Keratinocyte (primary cell): ENCODE measurements around the gene PRPF39. TPM values are rescaled to one million over a fixed set of nuclear protein-coding genes. Genes with fewer than 3 reads are reported as not detected.
"Not testable (repeated sequence)": the region's sequence is repeated elsewhere in the genome, so short reads cannot be mapped to it uniquely, and the experiment has no call there.

Experiments
- DNase-seq: peaks from one replicate; pipeline ENCODE4 v3.0.0-alpha.2; 2011; ENCODE audit warnings: low read depth, missing footprints, low spot score
- FAIRE-seq: peaks from 2 replicates; lab custom pipeline; 2011; peaks lifted over from hg19 to GRCh38; lab: Jason Lieb, UNC
- H2AFZ ChIP-seq: 2 replicates; pipeline ENCODE4 v1.6.0; 2012; ENCODE audit warnings: low read length, control low read depth, inconsistent platforms; ENCODE audit not compliant: control insufficient read depth
- H3K27ac ChIP-seq: 2 replicates; pipeline ENCODE4 v1.5.1; 2011; ENCODE audit warnings: low read length; ENCODE audit not compliant: control insufficient read depth, insufficient read depth
- H3K27me3 ChIP-seq: 3 replicates; pipeline ENCODE4 v1.6.0; 2011; ENCODE audit warnings: low read length; ENCODE audit not compliant: control insufficient read depth, insufficient read depth; ENCODE audit errors: extremely low read depth
- H3K36me3 ChIP-seq, 2 experiments: 2 replicates in 1 of 2; 3 replicates in 1 of 2; pipeline ENCODE4 v1.5.1; 2011; ENCODE audit warnings: low read length in 2 of 2, mild to moderate bottlenecking in 1 of 2; ENCODE audit not compliant: control insufficient read depth in 2 of 2, insufficient read depth in 2 of 2; ENCODE audit errors: extremely low read depth in 1 of 2
- H3K4me1 ChIP-seq: 3 replicates; pipeline ENCODE4 v1.5.1; 2011; ENCODE audit warnings: low read length; ENCODE audit not compliant: control insufficient read depth, insufficient read depth; ENCODE audit errors: extremely low read depth
- H3K4me2 ChIP-seq: 3 replicates; pipeline ENCODE4 v1.6.0; 2011; ENCODE audit warnings: low read depth, low read length; ENCODE audit not compliant: control insufficient read depth, insufficient read depth; ENCODE audit errors: extremely low read depth
- H3K4me3 ChIP-seq, 3 experiments: fragments of 200-600 bp in 1 of 3; sonication (generic) in 1 of 3; 2 replicates in 2 of 3; 3 replicates in 1 of 3; pipeline ENCODE4 v1.5.1; 2011 to 2016; ENCODE audit warnings: low read length in 3 of 3, mild to moderate bottlenecking in 3 of 3, control low read depth in 2 of 3, inconsistent platforms in 1 of 3, low read depth in 1 of 3, mixed read lengths in 1 of 3, mixed run types in 1 of 3, moderate library complexity in 1 of 3; ENCODE audit not compliant: control insufficient read depth in 2 of 3, insufficient read depth in 2 of 3; ENCODE audit errors: extremely low read depth in 1 of 3
- H3K79me2 ChIP-seq: 2 replicates; pipeline ENCODE4 v1.6.0; 2012; ENCODE audit warnings: low read length; ENCODE audit not compliant: control insufficient read depth, insufficient read depth
- H3K9ac ChIP-seq: 3 replicates; pipeline ENCODE4 v1.6.0; 2011; ENCODE audit warnings: low read length; ENCODE audit not compliant: control insufficient read depth, insufficient read depth; ENCODE audit errors: extremely low read depth
- H3K9me1 ChIP-seq: 3 replicates; pipeline ENCODE4 v1.6.0; 2011; ENCODE audit warnings: low read length; ENCODE audit not compliant: control insufficient read depth, insufficient read depth; ENCODE audit errors: extremely low read depth
- H3K9me3 ChIP-seq: 2 replicates; pipeline ENCODE4 v1.5.1; 2012; ENCODE audit warnings: low read depth, low read length; ENCODE audit not compliant: control insufficient read depth
- H4K20me1 ChIP-seq: 3 replicates; pipeline ENCODE4 v1.6.0; 2011; ENCODE audit warnings: low read length; ENCODE audit not compliant: control insufficient read depth, insufficient read depth; ENCODE audit errors: extremely low read depth
- EZH2 ChIP-seq: IDR thresholded peaks from one replicate; pipeline ENCODE4 v1.6.1; 2012; ENCODE audit warnings: inconsistent platforms, mild to moderate bottlenecking, low read length, moderate library complexity
- dilution Hi-C: fragments of 300-500 bp; cut with MboI; formaldehyde crosslinking; loops from one replicate; pipeline ENCODE4 v1.7.0; 2020; ENCODE audit warnings: low sequenced_read_pairs; ENCODE audit not compliant: extremely low pct_ligation_motif_present
- polyA plus RNA-seq, 5 experiments: library from polyadenylated mRNA; depleted of rRNA in 3 of 5; stranded (reverse) in 3 of 5; stranded (forward) in 1 of 5; unstranded in 1 of 5; fragments of >200 nt; gene quantifications; 1 replicate in 1 of 5; 2 replicates in 3 of 5; 3 replicates in 1 of 5; pipeline versions ENCODE4 v1.2.1 to v1.2.3, GENCODE V29; 2011 to 2012; ENCODE audit warnings: missing spikeins in 2 of 5, low read depth in 1 of 5, low replicate concordance in 1 of 5
- TF ChIP-seq, protein P1 (sequence below), 3 experiments: IDR thresholded peaks in 1 of 3; conservative IDR thresholded peaks in 1 of 3; optimal IDR thresholded peaks in 1 of 3; 2 replicates in 2 of 3; 3 replicates in 1 of 3; pipeline versions ENCODE3 to v1.5.1; 2011; ENCODE audit warnings: low read length in 3 of 3, mild to moderate bottlenecking in 3 of 3, moderate library complexity in 2 of 3, control low read depth in 1 of 3, inconsistent platforms in 1 of 3; ENCODE audit not compliant: insufficient read depth in 2 of 3; ENCODE audit errors: extremely low read depth in 1 of 3

The PRPF39 gene
- polyA plus RNA-seq, 1 donor (not counting 4 experiments of a cell fraction or from before 2014, with no cell fraction given), result 45.5 TPM

DNA sequence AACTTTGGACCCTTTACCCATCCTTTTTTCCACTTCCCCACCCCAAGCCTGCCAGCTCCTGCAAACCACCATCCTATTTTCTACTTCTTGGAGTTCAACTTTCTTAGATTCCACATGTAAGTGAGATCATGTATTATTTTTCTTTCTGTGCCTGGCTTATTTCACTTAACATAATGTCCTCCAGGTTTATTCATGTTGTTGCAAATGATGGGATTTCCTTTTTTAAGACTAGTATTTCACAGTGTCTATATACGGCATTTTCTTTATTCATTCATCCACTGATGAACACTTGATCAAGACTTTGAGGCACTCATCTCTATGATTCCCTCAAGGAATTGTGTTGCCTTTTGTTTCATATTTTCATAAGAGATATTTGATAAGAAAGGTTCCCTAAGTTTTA lies 5.6 kb upstream of the PRPF39 start:
- Histone ChIP-seq H2AFZ (no peak overlapping the region), H3K36me3 (no peaks in the 10 kb centered on the region), H4K20me1 (no peaks in the 10 kb centered on the region), H3K79me2 (no peaks in the 10 kb centered on the region), H3K4me1 (peaks cover 2% of the 10 kb centered on the region), H3K27me3 (no peaks in the 10 kb centered on the region), H3K9me3 (no peaks in the 10 kb centered on the region), H3K4me3 (no peak overlapping the region), H3K27ac (no peak overlapping the region), H3K4me2 (no peak overlapping the region), H3K9me1 (no peaks in the 10 kb centered on the region), H3K9ac (no peak overlapping the region)
- DNase-seq (no peak), FAIRE-seq (no peak)
- dilution Hi-C loops, result no loop called here
- no peak for TF ChIP-seq EZH2
- TF ChIP-seq, protein P1, sequence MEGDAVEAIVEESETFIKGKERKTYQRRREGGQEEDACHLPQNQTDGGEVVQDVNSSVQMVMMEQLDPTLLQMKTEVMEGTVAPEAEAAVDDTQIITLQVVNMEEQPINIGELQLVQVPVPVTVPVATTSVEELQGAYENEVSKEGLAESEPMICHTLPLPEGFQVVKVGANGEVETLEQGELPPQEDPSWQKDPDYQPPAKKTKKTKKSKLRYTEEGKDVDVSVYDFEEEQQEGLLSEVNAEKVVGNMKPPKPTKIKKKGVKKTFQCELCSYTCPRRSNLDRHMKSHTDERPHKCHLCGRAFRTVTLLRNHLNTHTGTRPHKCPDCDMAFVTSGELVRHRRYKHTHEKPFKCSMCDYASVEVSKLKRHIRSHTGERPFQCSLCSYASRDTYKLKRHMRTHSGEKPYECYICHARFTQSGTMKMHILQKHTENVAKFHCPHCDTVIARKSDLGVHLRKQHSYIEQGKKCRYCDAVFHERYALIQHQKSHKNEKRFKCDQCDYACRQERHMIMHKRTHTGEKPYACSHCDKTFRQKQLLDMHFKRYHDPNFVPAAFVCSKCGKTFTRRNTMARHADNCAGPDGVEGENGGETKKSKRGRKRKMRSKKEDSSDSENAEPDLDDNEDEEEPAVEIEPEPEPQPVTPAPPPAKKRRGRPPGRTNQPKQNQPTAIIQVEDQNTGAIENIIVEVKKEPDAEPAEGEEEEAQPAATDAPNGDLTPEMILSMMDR (optimal IDR thresholded peaks at IDR 0.05 in 1 of 3, IDR thresholded peaks at IDR 0.05 in 1 of 3, conservative IDR thresholded peaks at IDR 0.05 in 1 of 3; ENCODE audit: extremely low read depth in 1 of 3, insufficient read depth in 2 of 3, low read length in 3 of 3), result no peak

DNA sequence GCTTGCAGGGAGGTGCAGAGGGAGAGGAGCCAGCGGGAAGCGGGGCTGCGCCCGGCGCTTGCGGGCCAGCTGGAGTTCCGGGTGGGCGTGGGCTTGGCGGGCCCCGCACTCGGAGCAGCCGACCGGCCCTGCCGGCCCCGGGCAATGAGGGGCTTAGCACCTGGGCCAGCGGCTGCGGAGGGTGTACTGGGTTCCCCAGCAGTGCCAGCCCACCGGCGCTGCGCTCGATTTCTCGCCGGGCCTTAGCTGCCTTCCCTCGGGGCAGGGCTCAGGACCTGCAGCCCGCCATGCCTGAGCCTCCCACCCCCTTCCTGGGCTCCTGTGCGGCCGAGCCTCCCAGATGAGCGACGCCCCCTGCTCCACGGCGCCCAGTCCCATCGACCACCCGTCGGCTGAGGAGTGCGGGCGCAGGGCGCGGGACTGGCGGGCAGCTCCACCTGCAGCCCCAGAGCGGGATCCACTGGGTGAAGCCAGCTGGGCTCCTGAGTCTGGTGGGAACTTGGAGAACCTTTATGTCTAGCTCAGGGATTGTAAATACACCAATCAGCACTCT lies 3.4 kb upstream of the PRPF39 start:
- H3K27me3 ChIP-seq, dilution Hi-C loops, H3K9ac ChIP-seq, H3K9me3 ChIP-seq, H3K27ac ChIP-seq, FAIRE-seq, H3K4me1 ChIP-seq, H3K36me3 ChIP-seq, DNase-seq, H4K20me1 ChIP-seq, H3K4me2 ChIP-seq, H2AFZ ChIP-seq, H3K4me3 ChIP-seq, H3K9me1 ChIP-seq: not testable (repeated sequence)
- peaks cover 16% of the 10 kb centered on the region for H3K79me2 ChIP-seq

DNA sequence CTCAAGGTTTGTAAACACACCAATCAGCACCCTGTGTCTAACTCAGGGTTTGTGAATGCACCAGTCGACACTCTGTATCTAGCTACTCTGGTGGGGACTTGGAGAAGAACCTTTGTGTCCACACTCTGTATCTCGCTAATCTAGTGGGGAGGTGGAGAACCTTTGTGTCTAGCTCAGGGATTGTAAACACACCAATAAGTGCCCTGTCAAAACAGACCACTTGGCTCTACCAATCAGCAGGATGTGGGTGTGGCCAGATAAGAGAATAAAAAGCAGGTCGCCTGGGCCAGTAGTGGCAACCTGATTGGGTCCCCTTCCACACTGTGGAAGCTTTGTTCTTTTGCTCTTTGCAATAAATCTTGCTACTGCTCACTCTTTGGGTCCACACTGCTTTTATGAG lies 2.8 kb upstream of the PRPF39 start:
- H3K27ac ChIP-seq, H4K20me1 ChIP-seq, H3K9me1 ChIP-seq, H3K4me2 ChIP-seq, H3K27me3 ChIP-seq, H3K9ac ChIP-seq, H2AFZ ChIP-seq, H3K36me3 ChIP-seq, DNase-seq, FAIRE-seq, H3K4me3 ChIP-seq, dilution Hi-C loops, H3K9me3 ChIP-seq: not testable (repeated sequence)
- H3K79me2 ChIP-seq, result peaks cover 22% of the 10 kb centered on the region
- peaks cover 11% of the 10 kb centered on the region for H3K4me1 ChIP-seq
